DMS79 (cell line): ENCODE measurements around the gene SMG6.
"Not testable (repeated sequence)": the region's sequence is repeated elsewhere in the genome, so short reads cannot be mapped to it uniquely, and the experiment has no call there.

Experiments
- DNase-seq: peaks from one replicate; lab custom pipeline; 2025; lab: John Stamatoyannopoulos, UW

The SMG6 gene

DNA sequence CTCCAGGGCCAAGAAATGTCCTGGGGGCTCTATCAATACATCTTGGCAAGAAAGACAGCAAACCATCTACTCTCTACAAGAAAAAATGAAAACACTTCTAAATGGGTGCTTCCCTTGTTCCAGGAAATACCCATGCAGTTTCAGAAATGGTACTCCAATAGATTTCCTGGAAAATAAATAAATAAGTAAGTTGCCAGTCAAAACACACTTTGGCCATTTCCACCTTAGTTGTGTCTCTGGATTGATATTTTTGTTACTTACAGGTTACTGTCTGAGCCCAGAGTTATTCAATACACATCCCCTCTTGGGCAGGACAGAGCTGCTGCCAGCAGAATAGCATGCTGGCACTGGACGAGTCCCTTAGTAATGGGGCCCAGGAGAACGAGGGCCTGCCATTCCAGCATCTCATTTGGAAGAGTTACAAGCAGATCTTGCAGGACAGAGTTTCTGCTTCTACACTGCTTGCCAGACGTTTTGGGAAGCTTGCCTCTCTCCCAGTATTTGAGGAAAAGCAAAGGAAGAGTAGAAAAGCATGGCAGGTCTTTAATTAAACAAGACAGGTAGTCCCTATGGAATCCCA lies 100.5 kb downstream of the SMG6 start:
- DNase-seq, result no peak

DNA sequence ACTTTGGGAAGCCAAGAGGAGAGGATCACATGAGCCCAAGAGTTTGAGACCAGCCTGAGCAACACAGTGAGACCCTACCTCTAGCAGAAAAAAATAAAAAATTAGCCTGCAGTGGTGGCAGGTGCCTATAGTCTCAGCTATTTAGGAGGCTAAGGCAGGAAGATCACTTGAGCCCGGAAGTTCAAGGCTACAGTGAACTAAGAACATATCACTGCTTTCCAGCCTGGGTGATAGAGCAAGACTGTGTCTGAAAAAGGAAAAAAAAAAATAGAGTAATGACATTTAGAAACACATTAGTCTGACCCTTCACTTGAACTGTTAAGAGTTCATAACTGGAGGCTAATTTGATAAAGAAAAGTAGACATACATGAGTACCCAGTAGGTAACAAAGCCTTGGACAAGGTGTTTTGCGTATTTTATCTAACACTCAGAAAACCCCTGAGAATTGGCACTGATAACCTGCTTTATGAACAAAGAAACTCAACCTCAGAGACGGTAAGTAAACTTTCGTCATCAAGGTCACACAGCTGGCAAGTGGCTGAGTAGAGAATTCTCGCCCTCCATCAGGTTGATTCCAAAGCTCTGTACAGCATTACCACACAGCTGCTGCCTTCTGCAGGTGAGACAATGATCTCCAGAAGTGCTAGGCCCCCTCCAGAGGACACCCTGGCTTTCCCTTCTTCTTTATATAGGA lies 101.1 kb downstream of the SMG6 start:
- no peak for DNase-seq

DNA sequence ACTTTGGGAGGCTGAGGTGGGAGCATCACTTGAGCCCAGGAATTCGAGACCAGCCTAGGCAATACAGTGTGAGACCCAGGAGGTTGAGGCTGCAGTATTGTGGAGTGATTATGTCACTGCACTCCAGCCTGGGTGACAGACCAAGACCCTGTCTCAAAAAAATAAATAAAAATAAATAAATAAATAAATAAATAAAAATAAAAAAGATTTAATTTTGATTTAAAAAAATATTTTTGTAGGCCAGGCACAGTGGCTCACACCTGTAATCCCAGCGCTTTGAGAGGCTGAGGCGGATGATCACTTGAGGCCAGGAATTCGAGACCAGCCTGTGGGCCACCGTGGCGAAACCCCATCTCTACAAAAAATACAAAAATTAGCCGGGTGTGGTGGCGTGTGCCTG lies 104.2 kb downstream of the SMG6 start:
- DNase-seq, result not testable (repeated sequence)

DNA sequence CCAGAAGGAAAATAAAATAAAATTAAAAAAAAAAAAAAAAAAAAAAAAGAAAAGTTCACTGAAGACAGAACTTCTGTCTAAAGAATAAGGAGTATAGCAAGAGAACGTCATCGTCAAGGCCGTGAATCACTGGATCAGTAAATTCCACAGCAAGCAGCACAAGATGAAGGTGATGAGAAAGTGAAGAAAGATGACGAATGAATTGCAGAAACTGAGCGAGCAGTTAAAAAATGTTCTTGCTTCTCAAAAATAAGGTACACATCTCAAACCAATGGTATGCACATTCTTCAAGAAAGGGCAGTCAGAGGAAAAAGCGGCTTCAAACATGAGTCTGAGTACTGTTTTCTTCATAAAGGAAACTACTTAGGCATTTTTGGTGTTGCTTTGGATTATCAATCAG lies 104.7 kb downstream of the SMG6 start:
- no peak for DNase-seq

DNA sequence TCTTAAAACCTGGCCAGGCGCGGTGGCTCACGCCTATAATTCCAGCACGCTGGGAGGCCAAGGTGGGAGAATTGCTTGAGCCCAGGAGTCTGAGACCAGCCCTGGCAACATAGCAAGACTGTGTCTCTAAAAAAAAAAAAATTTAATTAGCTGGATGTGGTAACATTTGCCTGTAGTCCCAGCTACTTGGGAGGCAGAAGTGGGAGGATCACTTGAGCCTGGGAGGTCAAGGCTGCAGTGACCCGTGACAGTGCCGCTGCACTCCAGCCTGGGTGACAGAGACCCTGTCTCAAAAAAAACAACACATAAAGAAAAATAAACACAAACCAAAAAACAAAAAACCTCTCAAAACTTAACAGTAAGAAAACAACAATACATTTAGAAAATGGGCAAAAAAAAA lies 106.3 kb downstream of the SMG6 start:
- DNase-seq, result no peak

DNA sequence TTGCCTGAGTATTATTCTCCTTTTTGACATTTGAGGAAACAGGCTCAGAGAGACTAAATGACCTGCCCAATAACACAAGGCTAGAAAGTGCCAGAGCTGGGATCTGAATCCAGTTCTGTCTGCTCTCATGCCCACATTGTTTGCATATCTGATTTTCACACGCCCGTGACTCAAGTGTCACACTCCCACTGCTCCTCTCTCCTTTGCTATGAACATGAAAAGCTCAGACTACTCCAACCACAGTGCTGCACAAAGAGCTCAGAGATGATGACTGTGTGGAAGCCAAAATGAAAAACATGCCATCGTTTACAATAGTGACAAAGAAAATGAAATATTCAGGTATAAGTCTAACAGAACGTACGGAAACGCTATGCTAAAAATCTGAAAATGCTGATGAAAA lies 107.9 kb downstream of the SMG6 start:
- peak; percentile 45 for DNase-seq

DNA sequence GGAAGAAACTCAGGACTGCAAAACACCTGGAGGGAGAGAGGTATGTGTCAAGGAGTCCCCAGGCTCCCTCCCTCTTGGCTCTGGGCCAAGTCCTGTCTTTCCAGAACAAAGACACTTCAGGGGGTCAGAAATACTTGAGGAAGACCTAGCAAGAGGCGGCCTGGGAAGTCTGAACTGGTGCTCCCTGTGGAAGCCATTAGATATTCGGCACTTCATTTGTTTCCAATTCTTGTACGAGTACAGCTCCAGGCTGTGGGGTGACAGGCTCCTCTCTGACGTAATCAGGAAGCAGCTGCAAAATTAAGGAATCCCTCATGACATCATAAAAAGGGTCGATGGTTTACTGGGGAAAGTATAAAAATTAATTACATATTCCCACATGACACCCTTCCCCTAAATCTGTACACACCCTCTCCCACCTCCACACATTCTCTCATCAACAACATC lies 108.7 kb downstream of the SMG6 start:
- peak; percentile 81 for DNase-seq

DNA sequence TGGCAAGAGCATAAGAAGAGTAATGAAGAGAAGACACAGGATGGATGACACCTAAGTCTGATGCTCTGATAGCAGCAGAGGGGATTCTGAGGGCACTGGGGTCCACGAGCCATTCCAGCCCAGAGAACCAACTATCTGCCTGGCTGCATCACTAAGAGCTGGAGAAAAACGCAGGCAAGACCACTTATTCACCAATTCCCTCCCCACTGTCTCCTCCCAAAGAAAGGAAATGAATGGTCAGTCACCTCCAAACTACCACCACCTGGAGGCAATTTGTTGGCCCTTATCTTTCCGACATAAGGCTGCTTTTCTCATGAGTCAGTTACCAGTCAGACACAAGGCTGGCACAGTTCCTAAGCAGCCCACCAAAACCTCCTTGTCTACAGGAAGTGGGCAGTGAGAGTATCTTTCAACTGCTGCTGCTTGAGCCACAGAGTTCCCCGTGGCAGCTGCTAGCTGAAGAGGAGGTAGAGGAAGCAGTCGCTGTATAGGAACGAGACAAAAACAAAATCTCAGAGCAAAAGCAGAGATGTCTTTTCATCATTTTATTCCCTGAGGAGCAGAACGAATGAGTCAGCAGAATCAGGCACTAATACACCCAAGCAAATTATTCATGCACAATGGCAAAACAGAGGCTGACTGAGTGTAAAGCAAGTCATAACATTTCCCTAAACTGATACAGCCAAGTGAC lies 111.1 kb downstream of the SMG6 start:
- DNase-seq, result no peak

DNA sequence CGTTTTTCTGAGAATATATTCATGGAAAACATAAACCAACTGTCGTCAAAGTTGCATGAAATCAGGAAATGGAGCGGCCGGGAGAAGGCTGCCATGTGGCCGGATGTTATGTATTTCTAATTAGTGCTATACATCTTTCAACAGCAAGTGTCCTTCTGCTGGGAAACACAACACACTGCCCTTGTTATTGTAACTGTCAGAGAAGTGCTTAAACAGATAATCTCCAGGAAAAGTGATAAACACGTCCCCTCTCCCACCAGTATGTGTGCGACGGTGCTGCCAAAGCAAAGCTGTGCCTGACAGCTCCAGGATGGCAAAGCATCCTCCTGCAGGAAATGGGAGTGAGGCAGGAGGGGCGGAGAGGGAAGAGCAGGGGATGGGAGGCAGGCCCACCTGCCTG lies 111.8 kb downstream of the SMG6 start:
- no peak for DNase-seq

DNA sequence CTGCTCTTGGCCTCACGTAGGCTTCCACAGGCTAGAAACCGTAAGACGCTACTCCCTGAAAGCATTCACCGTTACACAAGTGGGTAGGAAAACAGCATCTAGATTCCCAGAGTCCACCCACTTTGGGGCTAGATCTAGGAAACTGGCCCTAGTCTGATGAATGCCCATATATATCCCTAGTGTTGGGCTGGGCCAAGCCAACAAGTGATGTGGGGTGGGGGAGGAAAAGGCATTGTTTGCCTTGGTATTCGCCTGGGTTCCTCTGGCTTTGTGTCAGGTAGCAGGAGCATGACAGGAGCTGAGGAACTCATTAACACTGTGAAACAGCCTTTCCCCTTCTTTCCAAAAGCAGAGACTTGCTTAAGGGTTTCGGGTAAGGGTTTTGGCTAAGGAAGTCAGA lies 112.4 kb downstream of the SMG6 start:
- no peak for DNase-seq

DNA sequence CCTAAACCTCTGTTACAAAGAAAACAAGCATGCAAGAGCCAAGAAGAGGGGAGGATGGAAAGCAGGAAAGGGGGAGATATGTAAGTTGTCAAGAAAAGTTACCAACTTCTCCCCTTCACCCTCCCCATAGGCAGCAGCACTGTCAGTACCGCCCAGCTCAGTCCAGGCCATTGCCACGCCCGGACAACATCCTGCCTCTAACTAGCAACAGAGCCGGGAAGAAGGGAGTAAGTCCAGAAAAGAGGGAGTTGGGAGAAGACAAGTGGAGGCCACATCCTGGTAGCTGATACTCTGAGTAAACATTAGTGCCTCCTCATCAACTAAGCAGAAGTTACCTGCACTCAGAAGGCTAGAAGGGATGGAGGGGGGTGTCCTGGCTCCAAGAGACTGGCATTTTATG lies 113.6 kb downstream of the SMG6 start:
- DNase-seq, result no peak

DNA sequence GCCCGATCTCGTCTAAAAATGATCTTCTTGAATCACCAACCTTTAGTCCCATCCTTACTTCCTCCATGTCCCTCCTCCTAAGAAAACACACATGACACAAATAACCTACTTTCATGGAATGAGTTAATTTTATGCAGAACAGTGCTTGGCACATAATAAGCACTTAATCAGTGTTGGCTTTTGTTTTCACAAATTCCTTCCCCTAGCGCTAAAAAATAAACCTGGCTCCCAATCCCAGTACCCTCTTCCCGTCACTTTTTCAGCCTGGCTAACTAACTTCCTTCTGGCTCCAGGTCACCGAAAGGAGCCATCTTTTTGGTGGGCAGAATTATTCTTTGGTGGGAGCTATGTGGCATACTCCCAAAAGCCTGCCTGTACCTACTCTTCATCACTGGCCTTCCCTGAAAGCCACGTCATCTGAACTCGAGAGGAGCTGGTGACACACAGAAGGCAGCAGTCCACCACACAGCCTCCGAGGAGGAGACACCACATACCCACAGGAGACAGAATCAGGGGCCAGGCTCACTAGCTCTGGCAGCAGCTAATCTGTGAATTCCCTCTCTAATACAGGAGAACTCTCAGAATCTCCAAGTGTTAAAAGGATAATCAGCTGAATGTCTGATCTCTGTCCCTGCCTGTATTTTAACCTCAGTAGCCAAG lies 114.5 kb downstream of the SMG6 start:
- DNase-seq, result no peak

DNA sequence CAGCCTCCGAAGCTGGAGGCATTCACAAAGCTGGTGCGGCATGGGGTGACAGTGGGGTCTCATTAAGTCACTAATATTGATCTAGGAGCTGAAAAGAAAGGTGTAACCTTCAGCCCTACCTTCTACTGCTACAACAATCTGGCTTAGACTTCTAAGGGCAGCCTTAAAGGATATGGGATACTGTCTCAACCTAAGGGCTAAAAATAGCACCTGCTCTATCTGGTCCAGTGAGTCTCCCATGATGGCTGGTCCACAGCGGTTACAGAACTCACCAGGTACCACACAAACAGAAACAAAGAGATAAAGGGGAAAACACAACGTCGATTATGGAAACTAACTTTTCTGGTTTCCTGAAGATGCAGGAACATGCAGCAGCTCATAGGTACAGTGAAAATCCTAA lies 115.8 kb downstream of the SMG6 start:
- no peak for DNase-seq

DNA sequence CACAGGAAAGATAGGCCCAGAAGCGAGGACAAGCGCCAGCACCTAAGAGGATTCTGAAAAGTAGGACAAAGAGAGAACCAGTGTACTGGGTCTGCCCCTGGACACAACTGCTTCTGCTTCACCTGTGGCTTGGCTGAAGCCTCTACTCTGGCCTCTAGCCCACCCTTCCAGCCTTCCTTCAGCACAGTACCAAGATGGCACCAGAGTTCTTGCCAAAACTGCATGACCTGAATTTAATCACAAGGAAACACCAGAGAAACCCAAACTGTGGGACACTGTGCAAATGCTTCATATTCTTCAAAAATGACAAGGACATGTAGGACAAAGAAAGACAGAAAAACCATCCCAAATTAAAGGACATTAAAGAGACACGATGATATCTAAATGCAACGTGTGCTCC lies 116.6 kb downstream of the SMG6 start:
- DNase-seq, result no peak

DNA sequence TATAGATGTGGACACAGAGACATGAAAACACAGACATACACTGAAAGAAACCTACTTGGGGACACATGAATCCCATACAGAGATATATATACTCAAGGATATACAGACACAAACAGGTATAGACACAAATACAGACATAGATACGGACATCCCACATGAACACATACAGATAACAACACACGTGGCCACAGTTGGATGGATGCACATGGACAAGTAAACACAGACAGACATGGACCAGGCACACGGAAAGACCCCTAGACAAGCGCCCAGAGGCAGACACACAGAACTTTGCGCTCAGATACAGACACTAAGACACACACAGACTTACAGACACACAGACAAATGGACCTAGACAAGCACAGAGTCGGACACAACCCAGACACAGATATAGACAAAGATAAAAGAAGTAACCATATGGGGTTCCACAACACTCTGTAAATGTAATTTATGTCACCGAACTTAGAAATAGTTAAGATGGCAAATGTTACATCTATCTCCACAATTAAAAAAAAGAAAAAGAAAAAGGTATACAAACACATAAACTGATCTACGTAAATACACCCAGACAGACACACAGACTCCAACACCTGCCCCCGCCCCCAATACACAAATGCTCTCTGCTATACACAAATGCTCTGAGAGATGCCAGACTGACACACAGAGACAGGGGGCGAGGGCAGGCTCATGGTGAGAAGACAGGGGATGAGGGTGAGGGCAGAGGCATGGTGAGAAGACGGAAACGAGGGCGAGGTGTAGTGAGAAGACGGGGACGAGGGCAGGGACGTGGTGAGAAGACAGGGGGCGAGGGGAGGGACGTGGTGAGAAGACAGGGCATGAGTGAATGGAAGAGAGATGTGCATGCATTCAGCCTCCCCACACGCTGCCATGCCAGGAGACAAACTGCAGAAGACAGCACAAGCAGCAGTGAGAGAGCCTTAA lies 118.3 kb downstream of the SMG6 start:
- DNase-seq, result no peak

DNA sequence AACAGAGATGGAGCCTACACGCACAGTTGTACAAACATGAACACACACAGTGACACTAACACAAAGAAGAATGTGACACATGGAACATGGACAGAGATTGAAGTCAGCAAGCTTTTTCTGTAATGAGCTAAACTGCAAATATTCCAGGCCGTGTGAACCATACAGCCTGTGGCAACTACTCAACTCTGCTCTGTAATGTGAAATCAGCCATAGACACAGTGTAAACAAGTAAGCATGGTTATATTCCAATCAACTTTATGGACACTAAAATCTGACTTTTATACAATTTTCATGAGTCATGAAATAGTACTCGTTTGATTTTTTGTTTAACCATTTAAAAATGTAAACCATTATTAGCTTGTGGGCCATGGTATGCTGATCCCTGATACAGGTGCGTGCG lies 120.2 kb downstream of the SMG6 start:
- DNase-seq, result no peak

DNA sequence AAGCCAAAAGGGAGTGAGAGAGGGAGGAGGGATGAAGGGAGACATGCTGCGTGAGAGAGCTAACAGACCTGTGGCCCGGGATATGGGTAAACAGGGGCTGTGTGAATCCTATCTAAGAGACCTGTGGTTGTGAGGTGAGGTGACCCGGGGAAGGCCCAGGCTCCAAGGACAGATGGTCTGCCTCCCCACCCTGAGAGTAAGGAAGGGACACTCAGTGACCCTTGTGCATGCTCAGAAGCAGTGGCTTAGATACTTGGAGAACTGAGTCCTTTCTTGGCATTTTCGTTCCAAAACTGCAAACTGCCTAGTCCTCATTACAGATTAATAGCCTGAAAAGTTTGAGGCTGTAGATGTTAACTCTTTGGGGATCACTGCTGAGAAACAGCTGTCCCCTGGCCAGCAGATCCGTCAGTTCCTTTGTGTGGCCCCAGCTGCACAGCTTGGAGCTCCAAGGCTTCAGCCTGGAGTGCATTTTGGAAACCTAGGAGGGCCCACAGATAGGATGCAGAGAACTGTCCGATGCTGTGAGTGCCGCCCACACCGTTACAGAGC lies 121.6 kb downstream of the SMG6 start:
- DNase-seq, result no peak

DNA sequence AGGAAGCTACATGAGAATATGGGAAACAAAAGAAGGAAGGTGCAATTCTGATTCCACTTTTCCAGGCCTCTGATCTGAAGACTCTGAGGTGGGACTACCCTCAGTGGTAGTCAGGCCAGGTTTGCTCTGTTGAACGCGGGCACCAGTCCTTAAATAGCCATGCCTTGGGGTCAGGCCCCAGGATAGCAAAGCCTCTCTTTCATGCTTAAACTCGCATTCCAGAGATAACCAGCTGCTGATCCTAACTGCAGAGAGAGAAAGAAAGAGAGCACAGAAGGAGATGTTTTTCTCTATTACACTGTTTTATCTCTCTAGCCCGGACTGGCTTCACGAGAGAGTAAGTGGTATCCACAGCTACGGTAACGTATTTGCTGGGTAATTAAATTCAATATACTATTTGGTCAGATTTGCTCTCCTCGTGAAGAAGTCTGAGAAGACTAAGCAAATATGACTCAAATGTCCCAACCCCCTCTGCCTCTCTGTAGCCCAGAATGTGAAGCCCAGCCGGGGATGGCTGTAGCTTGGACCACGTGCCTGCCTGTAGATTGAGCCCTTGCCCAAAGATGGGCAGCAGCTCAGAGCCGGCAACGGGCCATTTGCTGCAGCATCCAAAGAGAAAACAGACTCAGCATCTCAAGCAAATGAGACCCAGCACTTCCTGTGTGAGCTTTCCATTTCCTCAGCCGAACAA lies 122.2 kb downstream of the SMG6 start:
- peak; percentile 33 for DNase-seq

DNA sequence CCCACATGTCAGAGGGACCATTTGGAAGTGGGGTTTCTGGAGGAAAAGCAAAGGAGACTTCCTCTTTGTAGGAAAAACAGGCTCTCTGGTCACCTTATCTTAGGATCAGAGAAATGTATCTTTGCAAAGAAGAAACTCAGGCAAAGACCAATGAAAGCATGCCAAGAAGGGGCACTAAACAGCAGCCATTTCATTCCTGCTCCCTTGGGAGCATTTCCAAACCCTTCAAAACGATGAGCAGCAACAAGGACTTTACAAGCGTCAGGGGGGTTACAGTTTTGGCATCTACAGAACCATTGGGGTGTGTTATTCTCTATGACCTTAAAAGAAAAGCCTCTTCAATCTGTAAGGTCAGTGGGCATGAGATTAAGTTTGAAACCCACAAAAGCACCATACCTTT lies 122.8 kb downstream of the SMG6 start:
- peak; percentile 96 for DNase-seq

DNA sequence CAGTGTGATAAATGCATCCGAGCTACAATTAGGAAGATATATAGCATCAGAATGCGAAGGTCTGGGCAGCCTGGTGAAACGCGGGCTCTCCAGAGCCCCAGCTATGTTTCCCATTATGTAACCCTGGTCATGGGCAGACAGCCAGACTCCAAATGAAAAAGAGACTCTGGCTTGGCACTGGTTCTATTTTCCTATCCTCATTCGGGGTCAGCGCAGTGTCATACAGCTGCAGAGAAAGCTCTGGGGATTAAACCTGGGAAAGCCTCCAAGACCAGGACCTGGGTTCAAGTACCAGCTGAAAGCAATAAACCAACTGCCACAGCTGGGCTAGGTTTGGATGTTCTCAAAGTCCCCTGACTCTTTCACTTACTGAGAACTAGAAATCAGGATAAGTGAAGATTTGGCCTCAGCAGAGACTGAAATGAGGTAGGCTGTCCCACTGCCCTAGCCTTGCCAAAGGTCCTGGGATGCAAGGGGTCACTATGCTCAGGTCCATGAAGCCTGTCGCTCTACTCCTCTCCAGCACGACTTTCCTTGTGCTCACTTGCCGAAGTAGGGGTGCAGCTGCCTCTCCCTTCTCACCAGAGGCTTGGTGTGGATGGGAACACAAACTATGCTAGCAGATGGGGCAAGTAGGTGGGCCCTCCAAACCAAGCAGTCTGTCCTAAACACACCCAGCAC lies 123.8 kb downstream of the SMG6 start:
- DNase-seq, result peak; percentile 91
